IMR-90 (cell line): ENCODE data around the gene LCN2. TPM values are rescaled to one million over a fixed set of nuclear protein-coding genes. Genes with fewer than 3 reads are reported as not detected.

Experiments used
- ATAC-seq: fragments of 200-7000 bp; cut with Tn5 transposase; 2 replicates; pipeline ENCODE4 v1.9.1; 2020; ENCODE audit warnings: low read depth, mild to moderate bottlenecking, moderate library complexity
- BruUV-seq: library from RNA; stranded (reverse); fragments of 400-500 nt; replicated peaks from 2 replicates; lab custom pipeline; 2021; lab: Mats Ljungman, UMichigan
- CTCF ChIA-PET: fragments of 300-600 bp; formaldehyde crosslinking; extraction: SDS; loops from one replicate; lab custom pipeline; 2021; ENCODE audit warnings: antibody characterized with exemption; lab: Yijun Ruan, JAX
- POLR2A ChIA-PET: fragments of 300-600 bp; sonication (Branson Sonifier 250); formaldehyde crosslinking; loops from one replicate; lab custom pipeline; 2022; ENCODE audit warnings: antibody characterized with exemption; ENCODE audit not compliant: unreplicated experiment; lab: Charles Lee
- DNase-seq: peaks from one replicate; pipeline ENCODE4 v3.0.0; 2013
- H2AFZ ChIP-seq: replicated peaks from 2 replicates; pipeline ENCODE3; 2013; ENCODE audit warnings: low read length, mild to moderate bottlenecking; ENCODE audit not compliant: poor library complexity
- H2AK5ac ChIP-seq: 2 replicates; pipeline ENCODE4 v1.6.1; 2013; ENCODE audit warnings: low read depth, low read length, inconsistent platforms
- H2AK9ac ChIP-seq: replicated peaks from 2 replicates; pipeline ENCODE3; 2013; ENCODE audit warnings: mild to moderate bottlenecking, low read depth, low read length, moderate library complexity; ENCODE audit not compliant: poor library complexity
- H2BK120ac ChIP-seq: 2 replicates; pipeline ENCODE4 v1.6.1; 2013; ENCODE audit warnings: low read depth, low read length, inconsistent platforms
- H2BK15ac ChIP-seq: 3 replicates; pipeline ENCODE4 v1.6.1; 2013; ENCODE audit warnings: low read depth, low read length, inconsistent platforms
- H2BK20ac ChIP-seq: 2 replicates; pipeline ENCODE4 v1.6.1; 2013; ENCODE audit warnings: low read depth, mild to moderate bottlenecking, inconsistent platforms, low read length, moderate library complexity
- H2BK5ac ChIP-seq: 2 replicates; pipeline ENCODE4 v1.6.1; 2013; ENCODE audit warnings: mild to moderate bottlenecking, low read depth, low read length, inconsistent platforms; ENCODE audit not compliant: poor library complexity, severe bottlenecking
- H3K14ac ChIP-seq: replicated peaks from 2 replicates; pipeline ENCODE4 v1.6.1; 2013; ENCODE audit warnings: low read depth, low read length, inconsistent platforms
- H3K18ac ChIP-seq: 2 replicates; pipeline ENCODE4 v1.6.1; 2013; ENCODE audit warnings: low read depth, low read length, control low read depth
- H3K23ac ChIP-seq: 2 replicates; pipeline ENCODE4 v1.6.1; 2013; ENCODE audit warnings: low read depth, low read length, inconsistent platforms
- H3K27ac ChIP-seq: 2 replicates; pipeline ENCODE4 v1.5.1; 2013; ENCODE audit warnings: mild to moderate bottlenecking, control low read depth, low read length; ENCODE audit not compliant: insufficient read depth
- H3K27me3 ChIP-seq: 2 replicates; pipeline ENCODE4 v1.6.1; 2013; ENCODE audit warnings: low read length; ENCODE audit not compliant: control insufficient read depth, insufficient read depth
- H3K36me3 ChIP-seq: 2 replicates; pipeline ENCODE4 v1.6.1; 2013; ENCODE audit warnings: low read length, mixed read lengths; ENCODE audit not compliant: control insufficient read depth, insufficient read depth
- H3K4ac ChIP-seq: 2 replicates; pipeline ENCODE4 v1.6.1; 2013; ENCODE audit warnings: low read depth, low read length, inconsistent platforms
- H3K4me1 ChIP-seq: 2 replicates; pipeline ENCODE4 v1.6.1; 2013; ENCODE audit warnings: low read length, mixed read lengths; ENCODE audit not compliant: control insufficient read depth, insufficient read depth
- H3K4me2 ChIP-seq: 2 replicates; pipeline ENCODE4 v1.6.1; 2013; ENCODE audit warnings: low read depth, mild to moderate bottlenecking, control low read depth, low read length, moderate library complexity
- H3K4me3 ChIP-seq: 2 replicates; pipeline ENCODE4 v1.5.1; 2013; ENCODE audit warnings: low read depth, mild to moderate bottlenecking, control low read depth, low read length, moderate library complexity; ENCODE audit not compliant: insufficient read depth
- H3K56ac ChIP-seq: 2 replicates; pipeline ENCODE4 v1.6.1; 2013; ENCODE audit warnings: low read length, inconsistent platforms; ENCODE audit not compliant: insufficient read depth; ENCODE audit errors: extremely low read depth
- H3K79me1 ChIP-seq, 2 experiments: 2 replicates each; pipeline ENCODE4 v1.6.1; 2013; ENCODE audit warnings: low read length in 2 of 2, inconsistent platforms in 1 of 2, low read depth in 1 of 2
- H3K9ac ChIP-seq: 2 replicates; pipeline ENCODE4 v1.6.1; 2013; ENCODE audit warnings: low read depth, low read length, control low read depth
- H3K9me1 ChIP-seq: 2 replicates; pipeline ENCODE4 v1.6.1; 2013; ENCODE audit warnings: low read length, inconsistent platforms; ENCODE audit not compliant: insufficient read depth
- H3K9me3 ChIP-seq: 2 replicates; pipeline ENCODE4 v1.6.1; 2013; ENCODE audit warnings: low read length; ENCODE audit not compliant: control insufficient read depth, insufficient read depth
- H4K20me1 ChIP-seq: 2 replicates; pipeline ENCODE4 v1.6.1; 2013; ENCODE audit warnings: low read length, inconsistent platforms; ENCODE audit not compliant: insufficient read depth
- H4K5ac ChIP-seq: 2 replicates; pipeline ENCODE4 v1.6.1; 2013; ENCODE audit warnings: mild to moderate bottlenecking, low read depth, low read length, control low read depth
- H4K8ac ChIP-seq, 2 experiments: 2 replicates each; pipeline ENCODE4 v1.6.1; 2013; ENCODE audit warnings: low read depth in 2 of 2, low read length in 2 of 2, control low read depth in 1 of 2, inconsistent platforms in 1 of 2
- H4K91ac ChIP-seq: 2 replicates; pipeline ENCODE4 v1.6.1; 2013; ENCODE audit warnings: low read depth, low read length, inconsistent platforms; ENCODE audit not compliant: insufficient read depth
- BHLHE40 ChIP-seq: fragments of 150-350 bp; IDR thresholded peaks from 2 replicates; pipeline ENCODE4 v1.6.1; 2016; ENCODE audit warnings: mild to moderate bottlenecking, low read depth, low read length
- CEBPB ChIP-seq: IDR thresholded peaks from 2 replicates; pipeline ENCODE4 v1.6.1; 2012; ENCODE audit warnings: low read depth, low read length, improper control_type of control experiment
- CHD1 ChIP-seq: IDR thresholded peaks from 2 replicates; pipeline ENCODE4 v1.6.1; 2012; ENCODE audit warnings: low read depth, low read length, improper control_type of control experiment
- CTCF ChIP-seq: conservative IDR thresholded peaks from 2 replicates; pipeline ENCODE4 v1.5.1; 2012; ENCODE audit warnings: mild to moderate bottlenecking, low read depth, low read length, improper control_type of control experiment
- ELK1 ChIP-seq: fragments of 150-350 bp; IDR thresholded peaks from 2 replicates; pipeline ENCODE4 v1.6.1; 2016; ENCODE audit warnings: low read depth, mild to moderate bottlenecking, low read length, moderate library complexity, borderline replicate concordance
- FOS ChIP-seq: fragments of 150-350 bp; IDR thresholded peaks from 2 replicates; pipeline ENCODE4 v1.6.1; 2016; ENCODE audit warnings: low read depth, low read length
- MAFK ChIP-seq: IDR thresholded peaks from 2 replicates; pipeline ENCODE4 v1.6.1; 2012; ENCODE audit warnings: low read depth, low read length, improper control_type of control experiment
- MAZ ChIP-seq: IDR thresholded peaks from 2 replicates; pipeline ENCODE4 v1.6.1; 2012; ENCODE audit warnings: low read depth, mild to moderate bottlenecking, low read length, improper control_type of control experiment, moderate library complexity, borderline replicate concordance
- MXI1 ChIP-seq: IDR thresholded peaks from 2 replicates; pipeline ENCODE4 v1.6.1; 2012; ENCODE audit warnings: low read depth, mild to moderate bottlenecking, low read length, moderate library complexity, borderline replicate concordance
- NFE2L2 ChIP-seq: fragments of 150-350 bp; IDR thresholded peaks from 2 replicates; pipeline ENCODE4 v1.6.1; 2016; ENCODE audit warnings: low read depth, mild to moderate bottlenecking, low read length
- POLR2A ChIP-seq: IDR thresholded peaks from 2 replicates; pipeline ENCODE4 v1.6.1; 2012; ENCODE audit warnings: mild to moderate bottlenecking, low read depth, low read length
- RAD21 ChIP-seq: IDR thresholded peaks from 2 replicates; pipeline ENCODE4 v1.6.1; 2012; ENCODE audit warnings: low read length, improper control_type of control experiment
- RCOR1 ChIP-seq: IDR thresholded peaks from 2 replicates; pipeline ENCODE4 v1.6.1; 2012; ENCODE audit warnings: mild to moderate bottlenecking, low read length, improper control_type of control experiment; ENCODE audit not compliant: insufficient replicate concordance
- RFX5 ChIP-seq: IDR thresholded peaks from 2 replicates; pipeline ENCODE4 v1.8.0; 2012; ENCODE audit warnings: low read depth, mild to moderate bottlenecking, low read length, moderate library complexity
- SMC3 ChIP-seq: fragments of 150-350 bp; IDR thresholded peaks from 2 replicates; pipeline ENCODE4 v1.6.1; 2016; ENCODE audit warnings: low read depth, mild to moderate bottlenecking, antibody characterized with exemption, low read length, moderate library complexity
- USF2 ChIP-seq: fragments of 150-350 bp; IDR thresholded peaks from 2 replicates; pipeline ENCODE4 v1.6.1; 2017; ENCODE audit warnings: mild to moderate bottlenecking, antibody characterized with exemption, low read length, low read depth
- WGBS, 2 experiments: methylation state at CpG; one replicate each; pipeline versions ENCODE4 v1.1.5 to v1.1.7; 2013; ENCODE audit warnings: missing lambda C conversion rate in 2 of 2; ENCODE audit not compliant: insufficient read length in 1 of 2; ENCODE audit errors: extremely low coverage in 2 of 2; 5-methylcytosine and 5-hydroxymethylcytosine counted together
- dilution Hi-C: fragments of 300-500 bp; cut with HindIII; formaldehyde crosslinking; loops from one replicate; pipeline ENCODE4 v1.14.3; 2018; ENCODE audit warnings: low sequenced_read_pairs; ENCODE audit not compliant: unreplicated experiment
- in situ Hi-C: fragments of 300-500 bp; cut with MboI; formaldehyde crosslinking; loops from 3 replicates; pipeline ENCODE4 v1.14.3; 2019; ENCODE audit warnings: low sequenced_read_pairs, inconsistent platforms, mixed read lengths
- intact Hi-C: fragments of 100-400 bp; cut with micrococcal nuclease; formaldehyde crosslinking; loops from 2 replicates; pipeline ENCODE4 v1.10.0; 2022
- polyA plus RNA-seq, 3 experiments: library from polyadenylated mRNA; depleted of rRNA; stranded (reverse); fragments of >200 nt; gene quantifications; 2 replicates each; pipeline ENCODE4 v1.2.3, GENCODE V29; 2012; ENCODE audit warnings: low replicate concordance in 1 of 3
- total RNA-seq: library from RNA; depleted of rRNA; stranded (reverse); fragments of >200 nt; gene quantifications from 2 replicates; pipeline ENCODE4 v1.2.3, GENCODE V29; 2012

The LCN2 gene
- total and polyA plus RNA-seq, 2 of the 4 experiments (the other 2 are of a cell fraction) = not detected

- Histone ChIP-seq H4K5ac (no peak overlapping the region), H2AK5ac (no peak overlapping the region), H2BK120ac (no peak overlapping the region), H2BK5ac (no peak overlapping the region), H3K14ac (no peak overlapping the region), H4K8ac (no peak overlapping the region), H4K91ac (no peak overlapping the region), H3K9me3 (peaks cover 5% of the 10 kb centered on the region), H3K79me1 (peaks cover 0 to 24% of the 10 kb centered on the region in 2 experiments; a peak in 2 of 4 replicates), H3K56ac (no peak overlapping the region), H3K18ac (no peak overlapping the region), H3K23ac (no peak overlapping the region), H3K27ac (no peak overlapping the region), H3K36me3 (peaks cover 65% of the 10 kb centered on the region), H2BK15ac (no peak overlapping the region), H3K27me3 (no peaks in the 10 kb centered on the region), H2AFZ (no peak overlapping the region), H3K9ac (no peak overlapping the region), H4K20me1 (peaks cover 1% of the 10 kb centered on the region; the same call in 1 of the 2 replicates), H3K4me2 (no peak overlapping the region), H2BK20ac (no peak overlapping the region), H2AK9ac (no peak overlapping the region), H3K4ac (no peak overlapping the region), H3K4me3 (no peak overlapping the region), H3K4me1 (peaks cover 11% of the 10 kb centered on the region), H3K9me1 (peaks cover 12% of the 10 kb centered on the region)
- ChIA-PET POLR2A (no interaction called here), CTCF (no interaction called here)
- no peak for TF ChIP-seq MAFK
- no peak for TF ChIP-seq CEBPB
- TF ChIP-seq RAD21 = no peak
- TF ChIP-seq SMC3 = no peak
- TF ChIP-seq ELK1 = no peak
- TF ChIP-seq CTCF = no peak
- TF ChIP-seq USF2 = no peak
- no peak for TF ChIP-seq BHLHE40
- TF ChIP-seq FOS = no peak
- no peak for TF ChIP-seq MAZ
- no peak for TF ChIP-seq RCOR1
- TF ChIP-seq MXI1 = no peak
- TF ChIP-seq CHD1 = no peak
- no peak for TF ChIP-seq POLR2A
- TF ChIP-seq NFE2L2 = no peak
- no peak for TF ChIP-seq RFX5
- WGBS, 2 experiments = 100% methylated on average over 1 of the region's 8 CpGs; no CpG with 5 or more reads in 1 of the 2 experiments
- dilution Hi-C loops (no loop called here), intact Hi-C loops (no loop called here), in situ Hi-C loops (no loop called here)
- DNase-seq = no peak
- no TSS peak for BruUV-seq
- no peak for ATAC-seq
Measured at GRCh38 chr9:128180447-128180846, 31.2 kb downstream of the LCN2 start.
